SU-DHL-6 (cell line): ENCODE measurements around the gene CARD6.

ENCODE experiments used
- CTCF ChIP-seq: fragments of 200-600 bp; sonication (generic); IDR thresholded peaks from one replicate; pipeline ENCODE4 v1.5.1; 2017; ENCODE audit warnings: antibody characterized with exemption, mild to moderate bottlenecking, low read length, moderate library complexity; ENCODE audit not compliant: insufficient read depth, poor library complexity, severe bottlenecking
- EZH2phosphoT487 ChIP-seq: fragments of 200-600 bp; sonication (generic), shearing (Covaris generic); conservative IDR thresholded peaks from 2 replicates; pipeline ENCODE4 v1.6.1; 2018; ENCODE audit warnings: mild to moderate bottlenecking, antibody characterized with exemption, low read length, moderate library complexity, mixed read lengths

- no peak for TF ChIP-seq CTCF
- TF ChIP-seq EZH2phosphoT487: no peak
Observed at GRCh38 chr5:40828021-40828631, 13.0 kb upstream of the CARD6 start.
